Inferior parietal cortex (tissue), 1 donor: ENCODE measurements around the gene ABCB1.
"Not testable (repeated sequence)": the region's sequence is repeated elsewhere in the genome, so short reads cannot be mapped to it uniquely, and the experiment has no call there.

ENCODE experiments used
- DNase-seq: peaks from one replicate; pipeline ENCODE4 v3.0.0-alpha.2; 2016; ENCODE audit errors: extremely low spot score

ABCB1 gene

GRCh38 chr7:87575521-87575920, 25.2 kb downstream of the ABCB1 start:
- no peak for DNase-seq

- DNase-seq, result no peak
Observed at GRCh38 chr7:87574630-87575029, 26.1 kb downstream of the ABCB1 start.

GRCh38 chr7:87572513-87572912, 28.2 kb downstream of the ABCB1 start:
- not testable (repeated sequence) for DNase-seq

GRCh38 chr7:87570178-87570577, 30.5 kb downstream of the ABCB1 start:
- DNase-seq, result no peak

GRCh38 chr7:87567052-87567451, 33.6 kb downstream of the ABCB1 start:
- DNase-seq, result no peak

GRCh38 chr7:87566311-87566900, 34.3 kb downstream of the ABCB1 start:
- DNase-seq, result no peak

GRCh38 chr7:87565877-87566276, 34.8 kb downstream of the ABCB1 start:
- DNase-seq, result no peak

GRCh38 chr7:87564296-87564963, 36.3 kb downstream of the ABCB1 start:
- no peak for DNase-seq

- DNase-seq, result no peak
Observed at GRCh38 chr7:87561702-87562101, 39.0 kb downstream of the ABCB1 start.

- no peak for DNase-seq
Observed at GRCh38 chr7:87561102-87561501, 39.6 kb downstream of the ABCB1 start.

- DNase-seq, result no peak
Observed at GRCh38 chr7:87552351-87552900, 48.3 kb downstream of the ABCB1 start.

- no peak for DNase-seq
Observed at GRCh38 chr7:87548123-87548919, 52.4 kb downstream of the ABCB1 start.

GRCh38 chr7:87545760-87546159, 54.9 kb downstream of the ABCB1 start:
- DNase-seq, result no peak

GRCh38 chr7:87543623-87544022, 57.1 kb downstream of the ABCB1 start:
- DNase-seq, result no peak

- no peak for DNase-seq
Observed at GRCh38 chr7:87541648-87542047, 59.0 kb downstream of the ABCB1 start.

GRCh38 chr7:87538052-87538451, 62.6 kb downstream of the ABCB1 start:
- DNase-seq, result no peak

GRCh38 chr7:87534072-87534471, 66.6 kb downstream of the ABCB1 start:
- no peak for DNase-seq

- no peak for DNase-seq
Observed at GRCh38 chr7:87530126-87530525, 70.6 kb downstream of the ABCB1 start.

GRCh38 chr7:87528730-87529129, 72.0 kb downstream of the ABCB1 start:
- DNase-seq, result no peak

- no peak for DNase-seq
Observed at GRCh38 chr7:87518735-87519134, 81.9 kb downstream of the ABCB1 start.

GRCh38 chr7:87517891-87518290, 82.8 kb downstream of the ABCB1 start:
- no peak for DNase-seq

GRCh38 chr7:87517136-87517815, 83.4 kb downstream of the ABCB1 start:
- no peak for DNase-seq
